AG04450 (cell line): ENCODE measurements around the gene NFIC. TPM values are rescaled to one million over a fixed set of nuclear protein-coding genes. Genes with fewer than 3 reads are reported as not detected.
"Not testable (repeated sequence)": the region's sequence is repeated elsewhere in the genome, so short reads cannot be mapped to it uniquely, and the experiment has no call there.

Source experiments
- CTCF ChIA-PET: fragments of 300-600, 350-600 bp; formaldehyde crosslinking; extraction: SDS; loops from one replicate; lab custom pipeline; 2022; ENCODE audit warnings: antibody characterized with exemption, inconsistent platforms; lab: Charles Lee
- POLR2A ChIA-PET: fragments of 350-600 bp; formaldehyde crosslinking; extraction: SDS; loops from one replicate; lab custom pipeline; 2021; ENCODE audit warnings: antibody characterized with exemption, inconsistent platforms; lab: Yijun Ruan, JAX
- DNase-seq: peaks from one replicate; pipeline ENCODE4 v3.0.0-alpha.2; 2011; ENCODE audit warnings: low read depth, low spot score
- H3K27ac ChIP-seq: one replicate; pipeline ENCODE4 v1.5.1; 2012; ENCODE audit warnings: low read depth, low read length, control low read depth
- H3K27me3 ChIP-seq: one replicate; pipeline ENCODE4 v1.6.0; 2012; ENCODE audit warnings: low read length; ENCODE audit not compliant: control insufficient read depth, insufficient read depth
- H3K4me3 ChIP-seq: 2 replicates; pipeline ENCODE4 v1.5.1; 2011; ENCODE audit warnings: mild to moderate bottlenecking, low read depth, low read length, control low read depth
- H3K9me3 ChIP-seq: 2 replicates; pipeline ENCODE4 v1.5.1; 2012; ENCODE audit warnings: low read length; ENCODE audit not compliant: control insufficient read depth, insufficient read depth
- polyA plus RNA-seq: library from polyadenylated mRNA; depleted of rRNA; stranded (reverse); fragments of >200 nt; gene quantifications from 2 replicates; pipeline ENCODE4 v1.2.3, GENCODE V29; 2011
- TF ChIP-seq, protein P1 (sequence below): IDR thresholded peaks from 2 replicates; pipeline ENCODE4 v1.5.1; 2011; ENCODE audit warnings: low read depth, low read length, control low read depth, inconsistent platforms

NFIC gene
- polyA plus RNA-seq, 1 experiment, result 3.9 TPM

DNA sequence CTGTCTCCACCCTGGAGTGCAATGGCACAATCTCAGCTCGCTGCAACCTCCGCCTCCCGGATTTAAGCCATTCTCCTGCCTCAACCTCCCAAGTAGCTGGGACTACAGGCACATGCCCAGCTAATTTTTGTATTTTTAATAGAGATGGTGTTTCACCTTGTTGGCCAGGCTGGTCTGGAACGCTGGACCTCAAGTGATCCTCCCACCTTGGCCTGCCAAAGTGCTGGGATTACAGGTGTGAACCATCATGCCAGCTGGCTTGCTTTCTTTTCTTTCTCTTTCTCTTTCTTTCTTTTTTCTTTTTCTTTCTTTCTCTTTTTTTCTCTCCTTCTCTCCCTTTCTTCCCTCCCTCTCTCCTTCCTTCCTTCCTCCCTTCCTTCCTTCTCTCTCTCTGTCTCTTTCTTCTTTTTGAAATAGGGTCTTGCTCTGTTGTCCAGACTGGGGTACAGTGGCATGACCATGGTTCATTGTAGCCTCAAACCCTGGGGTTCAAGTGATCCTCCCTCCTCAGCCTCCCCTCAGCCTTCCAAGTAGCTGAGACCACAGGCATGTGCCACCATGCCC, 33.3 kb upstream of the NFIC start:
- H3K4me3 ChIP-seq, result no peak overlapping the region

DNA sequence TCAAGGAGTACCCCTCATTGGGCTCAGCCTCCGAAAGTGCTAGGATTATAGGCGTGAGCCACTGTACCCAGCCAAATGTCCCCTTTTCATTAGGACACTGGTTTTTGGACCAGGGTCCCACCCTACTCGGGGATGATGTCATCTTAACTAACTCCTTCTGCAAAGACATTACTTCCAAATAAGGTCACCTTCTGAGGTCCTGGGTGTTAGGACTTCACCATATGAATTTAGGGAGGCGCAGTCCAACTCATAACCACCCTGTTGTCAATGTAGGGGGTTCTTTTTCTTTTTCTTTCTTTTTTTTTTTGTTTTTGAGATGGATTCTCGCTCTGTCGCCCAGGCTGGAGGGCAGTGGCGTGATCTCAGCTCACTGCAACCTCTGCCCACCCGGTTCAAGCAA, 32.7 kb upstream of the NFIC start:
- ChIA-PET CTCF (interaction anchor here (1.0 kb wide), 1 partner anchor 136 kb away, joined by 3 read pairs; no protein-coding TSS in a partner anchor), POLR2A (no interaction called here)
- no peak overlapping the region for H3K4me3 ChIP-seq
- TF ChIP-seq, protein P1, sequence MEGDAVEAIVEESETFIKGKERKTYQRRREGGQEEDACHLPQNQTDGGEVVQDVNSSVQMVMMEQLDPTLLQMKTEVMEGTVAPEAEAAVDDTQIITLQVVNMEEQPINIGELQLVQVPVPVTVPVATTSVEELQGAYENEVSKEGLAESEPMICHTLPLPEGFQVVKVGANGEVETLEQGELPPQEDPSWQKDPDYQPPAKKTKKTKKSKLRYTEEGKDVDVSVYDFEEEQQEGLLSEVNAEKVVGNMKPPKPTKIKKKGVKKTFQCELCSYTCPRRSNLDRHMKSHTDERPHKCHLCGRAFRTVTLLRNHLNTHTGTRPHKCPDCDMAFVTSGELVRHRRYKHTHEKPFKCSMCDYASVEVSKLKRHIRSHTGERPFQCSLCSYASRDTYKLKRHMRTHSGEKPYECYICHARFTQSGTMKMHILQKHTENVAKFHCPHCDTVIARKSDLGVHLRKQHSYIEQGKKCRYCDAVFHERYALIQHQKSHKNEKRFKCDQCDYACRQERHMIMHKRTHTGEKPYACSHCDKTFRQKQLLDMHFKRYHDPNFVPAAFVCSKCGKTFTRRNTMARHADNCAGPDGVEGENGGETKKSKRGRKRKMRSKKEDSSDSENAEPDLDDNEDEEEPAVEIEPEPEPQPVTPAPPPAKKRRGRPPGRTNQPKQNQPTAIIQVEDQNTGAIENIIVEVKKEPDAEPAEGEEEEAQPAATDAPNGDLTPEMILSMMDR, result no peak
- peaks cover 2% of the 10 kb centered on the region for H3K27me3 ChIP-seq
- H3K9me3 ChIP-seq, result no peaks in the 10 kb centered on the region
- no peak overlapping the region for H3K27ac ChIP-seq
- no peak for DNase-seq

More for the DNA sequence above, 33.3 kb upstream of the NFIC start:
- DNase-seq, result no peak
- ChIA-PET CTCF (interaction anchor here (1.0 kb wide), 1 partner anchor 136 kb away, joined by 3 read pairs; no protein-coding TSS in a partner anchor), POLR2A (no interaction called here)
- no peaks in the 10 kb centered on the region for H3K9me3 ChIP-seq
- H3K27me3 ChIP-seq, result peaks cover 2% of the 10 kb centered on the region
- H3K27ac ChIP-seq, result no peak overlapping the region
- TF ChIP-seq, protein P1, result no peak

DNA sequence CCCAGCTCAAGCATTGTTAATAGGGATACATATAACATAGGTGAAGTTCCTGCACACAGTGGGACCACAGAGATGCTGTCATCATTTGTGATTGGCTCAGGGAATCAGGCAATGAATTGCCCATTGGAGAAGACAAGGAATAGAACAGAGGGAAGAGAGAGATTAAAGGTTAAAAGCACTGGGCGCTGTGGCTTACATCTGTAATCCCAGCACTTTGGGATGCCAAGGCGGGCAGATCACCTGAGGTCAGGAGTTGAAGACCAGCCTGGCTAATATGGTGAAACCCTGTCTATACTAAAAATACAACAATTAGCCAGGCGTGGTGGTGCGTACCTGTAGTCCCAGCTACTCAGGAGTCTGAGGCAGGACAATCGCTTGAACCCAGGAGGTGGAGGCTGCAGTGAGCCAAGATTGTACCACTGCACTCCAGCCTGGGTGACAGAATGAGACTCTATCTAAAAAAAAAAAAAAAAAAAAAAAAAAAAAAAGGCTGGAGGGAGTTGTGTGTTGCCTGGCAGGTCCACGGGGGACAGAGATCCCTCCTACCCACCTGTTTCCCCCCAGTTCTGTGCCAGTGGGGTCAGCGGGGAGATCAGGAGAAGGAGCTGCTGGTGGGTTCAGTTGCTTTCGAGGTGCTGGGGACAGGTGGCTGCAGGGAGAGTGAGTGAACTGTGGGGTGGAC, 31.5 kb upstream of the NFIC start:
- H3K27me3 ChIP-seq, H3K27ac ChIP-seq, DNase-seq, H3K9me3 ChIP-seq, H3K4me3 ChIP-seq: not testable (repeated sequence)
- ChIA-PET POLR2A (interaction anchor here (0.6 to 0.7 kb wide), 2 partner anchors 67 to 160 kb away, joined by 3 to 13 read pairs; no protein-coding TSS in a partner anchor), CTCF (interaction anchor here (0.8 to 1.9 kb wide), 4 partner anchors 11 to 138 kb away, joined by 3 to 11 read pairs (median 4); no protein-coding TSS in a partner anchor)

DNA sequence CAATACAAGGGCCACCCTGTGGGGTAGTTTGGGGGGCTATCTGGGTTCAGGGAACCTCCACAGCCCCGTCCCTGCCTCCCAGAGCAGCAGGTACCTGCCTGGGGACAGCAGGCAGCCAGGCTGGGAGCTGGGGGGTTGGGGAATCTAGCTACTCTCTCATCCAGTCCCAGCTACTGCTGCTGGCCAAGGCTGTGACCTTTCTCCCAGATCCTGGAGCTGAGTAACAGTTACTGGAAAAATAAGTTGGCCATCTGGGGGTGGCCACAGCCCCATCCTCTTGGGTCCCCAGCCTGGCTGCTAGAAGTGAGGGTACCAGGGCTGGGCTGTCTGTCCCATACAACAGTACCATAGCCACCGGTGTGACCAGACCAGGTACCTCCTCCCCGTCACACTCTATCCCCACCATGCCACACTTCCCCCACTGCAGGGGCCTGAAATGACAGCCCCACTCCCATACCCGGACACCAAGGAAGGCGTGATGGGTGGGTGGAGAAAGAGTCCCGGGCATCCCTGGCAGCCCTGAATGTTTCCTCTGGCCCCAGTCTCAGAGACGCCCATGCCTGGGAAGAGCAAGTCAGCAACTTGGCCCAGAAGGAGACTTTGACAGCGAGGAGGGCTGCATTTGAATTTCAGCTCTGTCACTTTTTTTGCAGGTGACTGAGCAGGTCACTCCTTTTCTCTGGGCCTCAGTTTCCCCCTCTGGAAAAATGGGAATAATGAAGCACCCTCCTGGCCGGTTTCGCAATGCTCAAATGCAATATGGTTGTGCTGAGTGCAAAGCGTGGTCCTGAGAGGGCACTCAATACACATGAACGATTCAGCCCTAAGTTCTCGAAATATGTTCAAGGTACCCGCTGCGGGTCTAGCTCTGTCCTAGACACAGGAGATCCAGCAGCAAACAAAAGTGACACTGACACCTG, 30.7 kb upstream of the NFIC start:
- POLR2A ChIA-PET, result interaction anchor here (1.0 kb wide), 1 partner anchor 44 kb away, joined by 13 read pairs; no protein-coding TSS in a partner anchor
- H3K27ac ChIP-seq, result peak overlapping the region; percentile 21
- H3K27me3 ChIP-seq, result no peaks in the 10 kb centered on the region
- no peak for DNase-seq
- CTCF ChIA-PET, result interaction anchor here (1.2 to 1.9 kb wide), 4 partner anchors 12 to 137 kb away, joined by 3 to 11 read pairs (median 6); no protein-coding TSS in a partner anchor
- no peak overlapping the region for H3K4me3 ChIP-seq
- TF ChIP-seq, protein P1, result no peak
- H3K9me3 ChIP-seq, result no peaks in the 10 kb centered on the region

DNA sequence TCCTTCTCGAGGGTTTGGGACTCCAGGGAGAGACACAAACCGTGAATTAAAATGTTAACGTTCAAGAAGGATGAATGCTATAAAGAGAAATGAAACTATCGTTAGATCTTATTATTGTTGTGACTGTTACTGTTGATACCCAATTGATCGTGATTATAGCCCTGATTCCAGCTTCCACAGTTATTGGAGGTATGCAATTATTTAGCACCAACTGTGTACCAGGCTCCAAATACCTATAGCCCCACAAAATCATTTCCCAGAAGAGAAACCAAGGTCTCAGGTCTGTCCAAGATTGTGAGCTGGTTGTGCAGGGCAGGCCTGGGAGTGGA, 30.1 kb upstream of the NFIC start:
- no peaks in the 10 kb centered on the region for H3K9me3 ChIP-seq
- ChIA-PET CTCF (interaction anchor here (0.8 to 1.9 kb wide), 4 partner anchors 13 to 137 kb away, joined by 3 to 11 read pairs (median 4); no protein-coding TSS in a partner anchor), POLR2A (interaction anchor here (1.0 kb wide), 1 partner anchor 43 kb away, joined by 13 read pairs; no protein-coding TSS in a partner anchor)
- no peak for DNase-seq
- H3K27me3 ChIP-seq, result no peaks in the 10 kb centered on the region
- peak overlapping the region; percentile 70 for H3K27ac ChIP-seq
- TF ChIP-seq, protein P1, result no peak
- no peak overlapping the region for H3K4me3 ChIP-seq
